Measurements from ENCODE around the gene MYH1. TPM values are rescaled to one million over a fixed set of nuclear protein-coding genes. Genes with fewer than 3 reads are reported as not detected.

The MYH1 gene
- total and polyA plus RNA-seq, 4 donors, result 0.14 TPM; not detected in 3

DNA sequence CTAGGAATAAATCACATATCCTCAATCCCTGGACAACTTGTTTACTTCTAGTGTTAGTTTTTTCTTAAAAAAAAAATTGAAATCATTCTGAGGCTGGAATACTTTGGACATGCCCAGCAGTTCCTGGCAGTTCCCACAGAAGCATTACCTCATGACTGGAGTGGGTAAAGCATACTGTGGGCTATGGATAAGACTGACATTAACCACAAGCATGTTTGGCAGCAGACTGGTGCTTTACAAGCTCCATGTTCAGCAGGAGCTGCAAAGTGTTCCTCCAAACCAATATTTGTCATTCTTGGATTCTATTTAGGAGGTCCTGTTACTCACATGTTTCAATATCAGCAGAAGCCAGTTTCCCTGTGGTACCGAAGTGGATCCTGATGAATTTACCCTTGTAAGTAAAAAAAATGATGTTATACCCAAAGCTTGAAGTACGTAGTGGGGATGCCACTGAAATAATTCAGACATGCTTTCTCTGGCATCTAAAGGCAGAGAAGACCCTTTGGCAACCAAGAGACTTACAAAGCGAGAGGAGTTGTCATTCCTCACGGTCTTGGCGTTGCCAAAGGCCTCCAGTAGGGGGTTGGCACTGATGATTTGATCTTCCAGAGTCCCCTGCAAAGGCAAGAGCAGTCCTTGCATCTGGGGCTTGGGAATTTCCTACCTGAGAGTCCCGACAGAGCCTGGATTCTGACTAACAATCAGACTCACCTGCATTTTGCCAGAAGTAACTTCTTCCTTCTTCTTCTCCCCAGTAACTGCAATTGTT lies 4.9 kb downstream of the MYH1 start:
- Histone ChIP-seq H3K36me3 (ENCODE audit: control insufficient read depth in 4 of 4, insufficient read depth in 3 of 4, low read depth in 1 of 4, low read length in 3 of 4) (no peaks in the 10 kb centered on the region), H3K27me3 (ENCODE audit: control insufficient read depth in 4 of 4, insufficient read depth in 4 of 4, low read length in 3 of 4) (no peaks in the 10 kb centered on the region), H3K9ac (ENCODE audit: low read depth in 1 of 2, low read length in 2 of 2) (no peak overlapping the region), H3K4me1 (ENCODE audit: control insufficient read depth in 4 of 4, insufficient read depth in 4 of 4, low read length in 3 of 4) (peaks cover 0 to 2% (median 0%) of the 10 kb centered on the region in 4 donors), H3K4me3 (ENCODE audit: low read depth in 1 of 3, low read length in 3 of 3) (no peak overlapping the region), H3K9me3 (ENCODE audit: control insufficient read depth in 4 of 4, low read length in 3 of 4) (no peaks in the 10 kb centered on the region), H3K27ac (ENCODE audit: low read depth in 1 of 2, low read length in 2 of 2) (no peak overlapping the region)
- 52% methylated on average over 6 of the region's 6 CpGs for WGBS
- DNase-seq (ENCODE audit: low spot score), result no peak
- TF ChIP-seq HNF4G (IDR thresholded peaks at IDR 0.05) (no peak), HNF4A (conservative IDR thresholded peaks at IDR 0.05) (no peak), FOXA2 (IDR thresholded peaks at IDR 0.05) (no peak), GABPA (IDR thresholded peaks at IDR 0.05 in 1 of 2, conservative IDR thresholded peaks at IDR 0.05 in 1 of 2) (no peak), TAF1 (conservative IDR thresholded peaks at IDR 0.05) (no peak), FOXA1 (IDR thresholded peaks at IDR 0.05) (no peak), RAD21 (IDR thresholded peaks at IDR 0.05) (no peak), EGR1 (IDR thresholded peaks at IDR 0.05; ENCODE audit: low read depth in 2 of 2) (no peak), SP1 (IDR thresholded peaks at IDR 0.05) (no peak), NR2F2 (IDR thresholded peaks at IDR 0.05) (no peak), JUND (IDR thresholded peaks at IDR 0.05) (no peak), RXRA (IDR thresholded peaks at IDR 0.05) (no peak), YY1 (IDR thresholded peaks at IDR 0.05) (no peak)
- TF ChIP-seq, protein P1, sequence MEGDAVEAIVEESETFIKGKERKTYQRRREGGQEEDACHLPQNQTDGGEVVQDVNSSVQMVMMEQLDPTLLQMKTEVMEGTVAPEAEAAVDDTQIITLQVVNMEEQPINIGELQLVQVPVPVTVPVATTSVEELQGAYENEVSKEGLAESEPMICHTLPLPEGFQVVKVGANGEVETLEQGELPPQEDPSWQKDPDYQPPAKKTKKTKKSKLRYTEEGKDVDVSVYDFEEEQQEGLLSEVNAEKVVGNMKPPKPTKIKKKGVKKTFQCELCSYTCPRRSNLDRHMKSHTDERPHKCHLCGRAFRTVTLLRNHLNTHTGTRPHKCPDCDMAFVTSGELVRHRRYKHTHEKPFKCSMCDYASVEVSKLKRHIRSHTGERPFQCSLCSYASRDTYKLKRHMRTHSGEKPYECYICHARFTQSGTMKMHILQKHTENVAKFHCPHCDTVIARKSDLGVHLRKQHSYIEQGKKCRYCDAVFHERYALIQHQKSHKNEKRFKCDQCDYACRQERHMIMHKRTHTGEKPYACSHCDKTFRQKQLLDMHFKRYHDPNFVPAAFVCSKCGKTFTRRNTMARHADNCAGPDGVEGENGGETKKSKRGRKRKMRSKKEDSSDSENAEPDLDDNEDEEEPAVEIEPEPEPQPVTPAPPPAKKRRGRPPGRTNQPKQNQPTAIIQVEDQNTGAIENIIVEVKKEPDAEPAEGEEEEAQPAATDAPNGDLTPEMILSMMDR (IDR thresholded peaks at IDR 0.05; ENCODE audit: low read depth, low read length, missing input control), result no peak
- TF ChIP-seq, protein P2, sequence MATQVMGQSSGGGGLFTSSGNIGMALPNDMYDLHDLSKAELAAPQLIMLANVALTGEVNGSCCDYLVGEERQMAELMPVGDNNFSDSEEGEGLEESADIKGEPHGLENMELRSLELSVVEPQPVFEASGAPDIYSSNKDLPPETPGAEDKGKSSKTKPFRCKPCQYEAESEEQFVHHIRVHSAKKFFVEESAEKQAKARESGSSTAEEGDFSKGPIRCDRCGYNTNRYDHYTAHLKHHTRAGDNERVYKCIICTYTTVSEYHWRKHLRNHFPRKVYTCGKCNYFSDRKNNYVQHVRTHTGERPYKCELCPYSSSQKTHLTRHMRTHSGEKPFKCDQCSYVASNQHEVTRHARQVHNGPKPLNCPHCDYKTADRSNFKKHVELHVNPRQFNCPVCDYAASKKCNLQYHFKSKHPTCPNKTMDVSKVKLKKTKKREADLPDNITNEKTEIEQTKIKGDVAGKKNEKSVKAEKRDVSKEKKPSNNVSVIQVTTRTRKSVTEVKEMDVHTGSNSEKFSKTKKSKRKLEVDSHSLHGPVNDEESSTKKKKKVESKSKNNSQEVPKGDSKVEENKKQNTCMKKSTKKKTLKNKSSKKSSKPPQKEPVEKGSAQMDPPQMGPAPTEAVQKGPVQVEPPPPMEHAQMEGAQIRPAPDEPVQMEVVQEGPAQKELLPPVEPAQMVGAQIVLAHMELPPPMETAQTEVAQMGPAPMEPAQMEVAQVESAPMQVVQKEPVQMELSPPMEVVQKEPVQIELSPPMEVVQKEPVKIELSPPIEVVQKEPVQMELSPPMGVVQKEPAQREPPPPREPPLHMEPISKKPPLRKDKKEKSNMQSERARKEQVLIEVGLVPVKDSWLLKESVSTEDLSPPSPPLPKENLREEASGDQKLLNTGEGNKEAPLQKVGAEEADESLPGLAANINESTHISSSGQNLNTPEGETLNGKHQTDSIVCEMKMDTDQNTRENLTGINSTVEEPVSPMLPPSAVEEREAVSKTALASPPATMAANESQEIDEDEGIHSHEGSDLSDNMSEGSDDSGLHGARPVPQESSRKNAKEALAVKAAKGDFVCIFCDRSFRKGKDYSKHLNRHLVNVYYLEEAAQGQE (IDR thresholded peaks at IDR 0.05), result no peak
- TF ChIP-seq, protein P3, sequence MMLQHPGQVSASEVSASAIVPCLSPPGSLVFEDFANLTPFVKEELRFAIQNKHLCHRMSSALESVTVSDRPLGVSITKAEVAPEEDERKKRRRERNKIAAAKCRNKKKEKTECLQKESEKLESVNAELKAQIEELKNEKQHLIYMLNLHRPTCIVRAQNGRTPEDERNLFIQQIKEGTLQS (IDR thresholded peaks at IDR 0.05), result no peak
- TF ChIP-seq, protein P4, sequence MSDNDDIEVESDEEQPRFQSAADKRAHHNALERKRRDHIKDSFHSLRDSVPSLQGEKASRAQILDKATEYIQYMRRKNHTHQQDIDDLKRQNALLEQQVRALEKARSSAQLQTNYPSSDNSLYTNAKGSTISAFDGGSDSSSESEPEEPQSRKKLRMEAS (IDR thresholded peaks at IDR 0.05), result no peak
- TF ChIP-seq, protein P5, sequence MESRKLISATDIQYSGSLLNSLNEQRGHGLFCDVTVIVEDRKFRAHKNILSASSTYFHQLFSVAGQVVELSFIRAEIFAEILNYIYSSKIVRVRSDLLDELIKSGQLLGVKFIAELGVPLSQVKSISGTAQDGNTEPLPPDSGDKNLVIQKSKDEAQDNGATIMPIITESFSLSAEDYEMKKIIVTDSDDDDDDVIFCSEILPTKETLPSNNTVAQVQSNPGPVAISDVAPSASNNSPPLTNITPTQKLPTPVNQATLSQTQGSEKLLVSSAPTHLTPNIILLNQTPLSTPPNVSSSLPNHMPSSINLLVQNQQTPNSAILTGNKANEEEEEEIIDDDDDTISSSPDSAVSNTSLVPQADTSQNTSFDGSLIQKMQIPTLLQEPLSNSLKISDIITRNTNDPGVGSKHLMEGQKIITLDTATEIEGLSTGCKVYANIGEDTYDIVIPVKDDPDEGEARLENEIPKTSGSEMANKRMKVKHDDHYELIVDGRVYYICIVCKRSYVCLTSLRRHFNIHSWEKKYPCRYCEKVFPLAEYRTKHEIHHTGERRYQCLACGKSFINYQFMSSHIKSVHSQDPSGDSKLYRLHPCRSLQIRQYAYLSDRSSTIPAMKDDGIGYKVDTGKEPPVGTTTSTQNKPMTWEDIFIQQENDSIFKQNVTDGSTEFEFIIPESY (IDR thresholded peaks at IDR 0.05), result no peak

All from liver (tissue), 9 donors.